Suprapubic skin (tissue), 3 donors: ENCODE measurements around the gene COL4A1.

ENCODE experiments used
- POLR2AphosphoS5 ChIP-seq, 3 donors: sonication (generic); formaldehyde crosslinking; IDR thresholded peaks; one replicate each; pipeline ENCODE4 v1.6.1; 2017; ENCODE audit warnings: antibody characterized with exemption in 3 of 3
- TF ChIP-seq, protein P1 (sequence below), 2 donors: fragments of 200-600 bp in 1 of 2; fragments of 450-650 bp in 1 of 2; sonication (generic) in 1 of 2; IDR thresholded peaks; one replicate each; pipeline ENCODE4 v1.5.1; 2016 to 2019; ENCODE audit warnings: antibody characterized with exemption in 2 of 2, mild to moderate bottlenecking in 1 of 2, moderate library complexity in 1 of 2

GRCh38 chr13:110114316-110114715 lies 192.6 kb downstream of the COL4A1 start:
- TF ChIP-seq, protein P1, sequence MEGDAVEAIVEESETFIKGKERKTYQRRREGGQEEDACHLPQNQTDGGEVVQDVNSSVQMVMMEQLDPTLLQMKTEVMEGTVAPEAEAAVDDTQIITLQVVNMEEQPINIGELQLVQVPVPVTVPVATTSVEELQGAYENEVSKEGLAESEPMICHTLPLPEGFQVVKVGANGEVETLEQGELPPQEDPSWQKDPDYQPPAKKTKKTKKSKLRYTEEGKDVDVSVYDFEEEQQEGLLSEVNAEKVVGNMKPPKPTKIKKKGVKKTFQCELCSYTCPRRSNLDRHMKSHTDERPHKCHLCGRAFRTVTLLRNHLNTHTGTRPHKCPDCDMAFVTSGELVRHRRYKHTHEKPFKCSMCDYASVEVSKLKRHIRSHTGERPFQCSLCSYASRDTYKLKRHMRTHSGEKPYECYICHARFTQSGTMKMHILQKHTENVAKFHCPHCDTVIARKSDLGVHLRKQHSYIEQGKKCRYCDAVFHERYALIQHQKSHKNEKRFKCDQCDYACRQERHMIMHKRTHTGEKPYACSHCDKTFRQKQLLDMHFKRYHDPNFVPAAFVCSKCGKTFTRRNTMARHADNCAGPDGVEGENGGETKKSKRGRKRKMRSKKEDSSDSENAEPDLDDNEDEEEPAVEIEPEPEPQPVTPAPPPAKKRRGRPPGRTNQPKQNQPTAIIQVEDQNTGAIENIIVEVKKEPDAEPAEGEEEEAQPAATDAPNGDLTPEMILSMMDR (IDR thresholded peaks at IDR 0.05), result no peak
- no peak for TF ChIP-seq POLR2AphosphoS5 (IDR thresholded peaks at IDR 0.05)
